HCT116 (cell line): ENCODE measurements around the gene CDH24. TPM values are rescaled to one million over a fixed set of nuclear protein-coding genes. Genes with fewer than 3 reads are reported as not detected.
A peak's percentile ranks its signal among the peaks of the same experiment; 100 is the strongest.

Experiments
- ATAC-seq: fragments of 200-7000 bp; cut with Tn5 transposase; 2 replicates; pipeline ENCODE4 v1.9.1; 2020; ENCODE audit warnings: mild to moderate bottlenecking, moderate library complexity
- BruUV-seq: library from RNA; stranded (reverse); fragments of 400-500 nt; replicated peaks from 2 replicates; lab custom pipeline; 2021; lab: Mats Ljungman, UMichigan
- CTCF ChIA-PET: fragments of 300-600 bp; sonication (Branson Sonifier 250); formaldehyde crosslinking; loops from one replicate; lab custom pipeline; 2021; ENCODE audit warnings: antibody characterized with exemption; lab: Charles Lee
- POLR2A ChIA-PET: fragments of 300-600, 350-600 bp; sonication (Branson Sonifier 250); formaldehyde crosslinking; loops from one replicate; lab custom pipeline; 2021; ENCODE audit warnings: antibody characterized with exemption; lab: Charles Lee
- RAD21 ChIA-PET, 2 experiments: fragments of 300-600 bp; sonication (Branson Sonifier 250); formaldehyde crosslinking; loops; one replicate each; lab custom pipeline; 2023; ENCODE audit warnings: low total read pairs in 2 of 2; ENCODE audit not compliant: uncharacterized antibody in 2 of 2, unreplicated experiment in 2 of 2, low non-redundant PET in 1 of 2; lab: Charles Lee
- DNase-seq: peaks from one replicate; pipeline ENCODE4 v3.0.0-alpha.2; 2010; ENCODE audit warnings: low read depth, low spot score
- H2AFZ ChIP-seq: fragments of 200-600 bp; shearing (Covaris generic), sonication (generic); 2 replicates; pipeline ENCODE4 v1.6.1; 2017; ENCODE audit warnings: low read depth, mixed run types, mixed read lengths, antibody characterized with exemption, low read length; ENCODE audit not compliant: poor library complexity, severe bottlenecking
- H3K27ac ChIP-seq: 2 replicates; pipeline ENCODE4 v1.5.1; 2012; ENCODE audit warnings: low read depth, low read length
- H3K27me3 ChIP-seq: fragments of 200-600 bp; sonication (generic); 2 replicates; pipeline ENCODE4 v1.6.1; 2016; ENCODE audit warnings: mixed run types, low read length, mixed read lengths; ENCODE audit not compliant: insufficient read depth
- H3K36me3 ChIP-seq, 2 experiments: fragments of 200-500 bp in 1 of 2; fragments of 200-600 bp in 1 of 2; sonication (Bioruptor generic) in 1 of 2; sonication (generic) in 1 of 2; 2 replicates each; pipeline versions ENCODE4 v1.5.1 to v1.6.1; 2014 to 2016; ENCODE audit warnings: low read length in 2 of 2, inconsistent platforms in 1 of 2, mixed read lengths in 1 of 2, mixed run types in 1 of 2; ENCODE audit not compliant: insufficient read depth in 2 of 2, control insufficient read depth in 1 of 2
- H3K4me1 ChIP-seq, 2 experiments: fragments of 200-600 bp in 1 of 2; sonication (generic) in 1 of 2; 2 replicates each; pipeline versions ENCODE4 v1.5.1 to v1.6.1; 2012 to 2017; ENCODE audit warnings: low read length in 2 of 2, inconsistent platforms in 1 of 2, mild to moderate bottlenecking in 1 of 2, mixed read lengths in 1 of 2, mixed run types in 1 of 2, moderate library complexity in 1 of 2; ENCODE audit not compliant: insufficient read depth in 2 of 2, control insufficient read depth in 1 of 2
- H3K4me2 ChIP-seq: fragments of 200-600 bp; sonication (generic); 2 replicates; pipeline ENCODE4 v1.6.1; 2017; ENCODE audit warnings: mixed run types, low read length, mixed read lengths
- H3K4me3 ChIP-seq, 2 experiments: fragments of 200-600 bp in 1 of 2; sonication (generic) in 1 of 2; replicated peaks in 1 of 2; 2 replicates each; pipeline ENCODE4 v1.5.1; 2011 to 2016; ENCODE audit warnings: low read length in 2 of 2, control low read depth in 1 of 2, low read depth in 1 of 2, mild to moderate bottlenecking in 1 of 2, mixed read lengths in 1 of 2, mixed run types in 1 of 2
- H3K79me2 ChIP-seq: fragments of 200-600 bp; sonication (generic); 2 replicates; pipeline ENCODE4 v1.6.1; 2017; ENCODE audit warnings: mild to moderate bottlenecking, mixed run types, low read length, moderate library complexity, mixed read lengths; ENCODE audit not compliant: insufficient read depth
- H3K9ac ChIP-seq: fragments of 200-600 bp; sonication (generic); 2 replicates; pipeline ENCODE4 v1.6.1; 2016; ENCODE audit warnings: low read length, mixed read lengths
- H3K9me2 ChIP-seq: fragments of 200-600 bp; sonication (generic), shearing (Covaris generic); 2 replicates; pipeline ENCODE4 v1.6.1; 2017; ENCODE audit warnings: mixed run types, mild to moderate bottlenecking, moderate library complexity; ENCODE audit not compliant: insufficient read depth
- H3K9me3 ChIP-seq, 2 experiments: fragments of 200-500 bp in 1 of 2; fragments of 200-600 bp in 1 of 2; sonication (Bioruptor generic) in 1 of 2; sonication (generic) in 1 of 2; 2 replicates each; pipeline ENCODE4 v1.6.1; 2014 to 2017; ENCODE audit warnings: low read length in 2 of 2, mixed read lengths in 2 of 2, inconsistent platforms in 1 of 2, low read depth in 1 of 2, mild to moderate bottlenecking in 1 of 2, mixed run types in 1 of 2, moderate library complexity in 1 of 2; ENCODE audit not compliant: control insufficient read depth in 1 of 2, insufficient read depth in 1 of 2
- H4K20me1 ChIP-seq: fragments of 200-600 bp; sonication (generic), shearing (Covaris generic); 2 replicates; pipeline ENCODE4 v1.6.1; 2017; ENCODE audit warnings: mixed run types, mild to moderate bottlenecking, moderate library complexity; ENCODE audit not compliant: insufficient read depth
- POLR2A ChIP-seq: IDR thresholded peaks from 2 replicates; pipeline ENCODE4 v1.7.0; 2011; ENCODE audit warnings: borderline replicate concordance; ENCODE audit not compliant: insufficient read depth, insufficient read length; ENCODE audit errors: extremely low read depth
- POLR2AphosphoS5 ChIP-seq: IDR thresholded peaks from 2 replicates; pipeline ENCODE4 v1.6.1; 2011; ENCODE audit warnings: mild to moderate bottlenecking, low read depth, low read length, moderate library complexity
- RAD21 ChIP-seq: IDR thresholded peaks from 2 replicates; pipeline ENCODE4 v1.6.1; 2012; ENCODE audit warnings: low read depth, mild to moderate bottlenecking
- YY1 ChIP-seq: IDR thresholded peaks from 2 replicates; pipeline ENCODE4 v1.6.1; 2011; ENCODE audit warnings: low read length, low read depth, moderate library complexity, mild to moderate bottlenecking; ENCODE audit not compliant: insufficient replicate concordance; ENCODE audit errors: extremely low read depth
- ZFX ChIP-seq: fragments of 450-650 bp; IDR thresholded peaks from 2 replicates; pipeline ENCODE4 v1.6.1; 2017
- intact Hi-C: fragments of 100-400 bp; cut with micrococcal nuclease; formaldehyde crosslinking; loops from 2 replicates; pipeline ENCODE4 v1.10.0; 2022
- total RNA-seq: library from RNA; stranded (reverse); gene quantifications from one replicate; pipeline ENCODE4 v1.2.1, GENCODE V29; 2021; ENCODE audit not compliant: unreplicated experiment
- TF ChIP-seq, protein P1 (sequence below), 3 experiments: fragments of 200-600 bp in 1 of 3; sonication (generic) in 1 of 3; IDR thresholded peaks in 2 of 3; conservative IDR thresholded peaks in 1 of 3; 2 replicates each; pipeline ENCODE4 v1.5.1; 2012 to 2017; ENCODE audit warnings: low read depth in 2 of 3, low read length in 2 of 3, antibody characterized with exemption in 1 of 3, borderline replicate concordance in 1 of 3, control low read depth in 1 of 3, mild to moderate bottlenecking in 1 of 3, mixed read lengths in 1 of 3, mixed run types in 1 of 3, moderate library complexity in 1 of 3; ENCODE audit not compliant: insufficient read depth in 1 of 3

Gene CDH24
- total RNA-seq, 1 experiment from 2014 or later, result 19.3 TPM

DNA sequence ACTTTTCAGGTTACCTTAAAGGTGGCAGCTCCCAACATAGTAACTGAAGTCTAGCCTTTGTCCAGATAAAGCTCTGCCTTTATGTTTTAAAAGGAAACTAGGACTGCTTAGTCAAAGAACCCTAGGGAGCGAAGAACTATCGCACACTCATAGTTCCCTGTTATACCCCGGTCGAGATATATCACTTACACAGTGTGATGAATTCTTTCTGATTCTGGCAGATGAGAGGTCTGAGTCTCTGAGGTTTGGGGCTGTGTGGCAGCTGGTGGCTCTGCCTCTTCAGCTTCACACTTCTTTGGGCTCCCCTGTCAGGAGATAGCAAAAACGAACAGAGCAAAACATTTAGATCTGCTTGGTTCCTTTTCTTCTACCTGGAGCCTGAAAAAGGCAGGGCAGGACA lies 20.6 kb upstream of the CDH24 start:
- DNase-seq (no peak), ATAC-seq (no peak)
- Histone ChIP-seq H3K9ac (no peak overlapping the region), H3K79me2 (peaks cover 21% of the 10 kb centered on the region; the same call in 1 of the 2 replicates), H2AFZ (no peak overlapping the region), H3K4me3 (no peak overlapping the region), H3K36me3 (peaks cover 66 to 69% of the 10 kb centered on the region in 2 experiments), H4K20me1 (no peaks in the 10 kb centered on the region), H3K4me2 (peak overlapping the region; percentile 45; the same call in 1 of the 2 replicates), H3K27me3 (no peaks in the 10 kb centered on the region), H3K27ac (peak overlapping the region; percentile 46; the same call in 1 of the 2 replicates), H3K4me1 (peaks cover 13 to 43% of the 10 kb centered on the region in 2 experiments), H3K9me2 (no peaks in the 10 kb centered on the region), H3K9me3 (no peaks in the 10 kb centered on the region)
- CTCF ChIA-PET, result interaction anchor here (1.1 to 3.6 kb wide), 10 partner anchors 9 to 302 kb away, joined by 3 to 51 read pairs (median 8); partner anchors contain the start of genes ACIN1 and C14orf119
- no peak for TF ChIP-seq RAD21
- no peak for TF ChIP-seq POLR2AphosphoS5
- TF ChIP-seq POLR2A, result no peak
- no peak for TF ChIP-seq ZFX
- TF ChIP-seq, protein P1, sequence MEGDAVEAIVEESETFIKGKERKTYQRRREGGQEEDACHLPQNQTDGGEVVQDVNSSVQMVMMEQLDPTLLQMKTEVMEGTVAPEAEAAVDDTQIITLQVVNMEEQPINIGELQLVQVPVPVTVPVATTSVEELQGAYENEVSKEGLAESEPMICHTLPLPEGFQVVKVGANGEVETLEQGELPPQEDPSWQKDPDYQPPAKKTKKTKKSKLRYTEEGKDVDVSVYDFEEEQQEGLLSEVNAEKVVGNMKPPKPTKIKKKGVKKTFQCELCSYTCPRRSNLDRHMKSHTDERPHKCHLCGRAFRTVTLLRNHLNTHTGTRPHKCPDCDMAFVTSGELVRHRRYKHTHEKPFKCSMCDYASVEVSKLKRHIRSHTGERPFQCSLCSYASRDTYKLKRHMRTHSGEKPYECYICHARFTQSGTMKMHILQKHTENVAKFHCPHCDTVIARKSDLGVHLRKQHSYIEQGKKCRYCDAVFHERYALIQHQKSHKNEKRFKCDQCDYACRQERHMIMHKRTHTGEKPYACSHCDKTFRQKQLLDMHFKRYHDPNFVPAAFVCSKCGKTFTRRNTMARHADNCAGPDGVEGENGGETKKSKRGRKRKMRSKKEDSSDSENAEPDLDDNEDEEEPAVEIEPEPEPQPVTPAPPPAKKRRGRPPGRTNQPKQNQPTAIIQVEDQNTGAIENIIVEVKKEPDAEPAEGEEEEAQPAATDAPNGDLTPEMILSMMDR (IDR thresholded peaks at IDR 0.05 in 2 of 3, conservative IDR thresholded peaks at IDR 0.05 in 1 of 3; ENCODE audit: borderline replicate concordance in 1 of 3, insufficient read depth in 1 of 3, low read depth in 2 of 3, low read length in 2 of 3), result no peak
- TF ChIP-seq YY1, result no peak
- intact Hi-C loops, result loop anchor here (1.0 kb wide), 1 partner anchor 109 kb away; no protein-coding TSS in a partner anchor
- no TSS peak for BruUV-seq
- RAD21 ChIA-PET, result no interaction called here
- POLR2A ChIA-PET, result interaction anchor here (1.5 to 2.9 kb wide), 2 partner anchors 9 to 17 kb away, joined by 5 to 19 read pairs; partner anchors contain the start of genes ACIN1 and C14orf119
